Fibroblast of mammary gland (primary cell): ENCODE measurements around the gene C1orf21.

ENCODE experiments used
- DNase-seq: peaks from one replicate; pipeline ENCODE4 v3.0.0-alpha.2; 2010; ENCODE audit warnings: low read depth
- H3K4me3 ChIP-seq: 2 replicates; pipeline ENCODE4 v1.5.1; 2011; ENCODE audit warnings: low read depth, mild to moderate bottlenecking, low read length, moderate library complexity; ENCODE audit not compliant: control insufficient read depth
- TF ChIP-seq, protein P1 (sequence below): conservative IDR thresholded peaks from 2 replicates; pipeline ENCODE4 v1.5.1; 2011; ENCODE audit warnings: low read depth, low read length, inconsistent platforms; ENCODE audit not compliant: control insufficient read depth, insufficient read depth

The C1orf21 gene

GRCh38 chr1:184388971-184389370 lies 2.1 kb downstream of the C1orf21 start:
- TF ChIP-seq, protein P1, sequence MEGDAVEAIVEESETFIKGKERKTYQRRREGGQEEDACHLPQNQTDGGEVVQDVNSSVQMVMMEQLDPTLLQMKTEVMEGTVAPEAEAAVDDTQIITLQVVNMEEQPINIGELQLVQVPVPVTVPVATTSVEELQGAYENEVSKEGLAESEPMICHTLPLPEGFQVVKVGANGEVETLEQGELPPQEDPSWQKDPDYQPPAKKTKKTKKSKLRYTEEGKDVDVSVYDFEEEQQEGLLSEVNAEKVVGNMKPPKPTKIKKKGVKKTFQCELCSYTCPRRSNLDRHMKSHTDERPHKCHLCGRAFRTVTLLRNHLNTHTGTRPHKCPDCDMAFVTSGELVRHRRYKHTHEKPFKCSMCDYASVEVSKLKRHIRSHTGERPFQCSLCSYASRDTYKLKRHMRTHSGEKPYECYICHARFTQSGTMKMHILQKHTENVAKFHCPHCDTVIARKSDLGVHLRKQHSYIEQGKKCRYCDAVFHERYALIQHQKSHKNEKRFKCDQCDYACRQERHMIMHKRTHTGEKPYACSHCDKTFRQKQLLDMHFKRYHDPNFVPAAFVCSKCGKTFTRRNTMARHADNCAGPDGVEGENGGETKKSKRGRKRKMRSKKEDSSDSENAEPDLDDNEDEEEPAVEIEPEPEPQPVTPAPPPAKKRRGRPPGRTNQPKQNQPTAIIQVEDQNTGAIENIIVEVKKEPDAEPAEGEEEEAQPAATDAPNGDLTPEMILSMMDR, result no peak
- DNase-seq, result no peak
- no peak overlapping the region for H3K4me3 ChIP-seq

DNA sequence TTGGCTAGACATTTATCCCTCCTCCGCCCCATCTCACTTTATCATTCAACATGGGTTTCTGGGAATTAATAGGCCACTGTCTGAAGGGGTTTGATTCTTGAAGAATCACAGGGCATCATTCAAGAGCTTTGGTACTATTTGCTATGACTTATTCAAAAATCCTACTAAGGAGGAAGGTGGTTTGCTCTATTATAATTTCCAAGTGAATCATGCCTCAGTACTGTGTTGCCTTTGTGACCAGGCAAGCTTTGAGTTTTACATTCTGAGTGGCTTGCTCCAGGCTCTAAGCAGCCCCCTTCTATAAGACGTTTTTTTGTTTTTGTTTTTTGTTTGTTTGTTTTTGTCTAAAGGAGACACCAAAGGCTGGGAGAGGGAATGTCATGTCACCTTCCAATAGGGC lies 2.6 kb downstream of the C1orf21 start:
- H3K4me3 ChIP-seq, result no peak overlapping the region
- TF ChIP-seq, protein P1, result no peak
- no peak for DNase-seq

DNA sequence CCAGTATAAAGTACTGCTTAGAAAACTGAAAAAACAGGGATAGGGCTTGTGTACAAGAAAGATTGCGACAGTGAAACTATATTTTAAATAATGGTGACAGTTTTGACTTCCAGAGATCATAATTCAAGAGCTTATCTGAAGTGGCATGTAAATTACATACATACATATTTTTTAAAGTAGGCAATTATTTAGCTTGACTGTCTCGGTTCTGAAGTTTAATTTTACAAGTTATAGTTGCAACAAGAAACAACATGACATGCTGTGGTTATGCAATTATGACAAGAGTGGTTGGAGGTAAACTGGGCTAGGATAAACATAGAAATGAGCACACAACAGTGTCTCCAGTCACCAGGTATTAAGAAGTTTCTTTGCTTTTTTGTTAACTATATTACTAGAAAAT lies 4.1 kb downstream of the C1orf21 start:
- H3K4me3 ChIP-seq, result no peak overlapping the region
- TF ChIP-seq, protein P1, result no peak
- DNase-seq, result no peak

GRCh38 chr1:184392067-184392466 lies 5.2 kb downstream of the C1orf21 start:
- TF ChIP-seq, protein P1, result no peak
- H3K4me3 ChIP-seq, result no peak overlapping the region
- DNase-seq, result no peak

- TF ChIP-seq, protein P1, result no peak
- no peak overlapping the region for H3K4me3 ChIP-seq
- no peak for DNase-seq
Measured at GRCh38 chr1:184392779-184393522, 6.1 kb downstream of the C1orf21 start.

DNA sequence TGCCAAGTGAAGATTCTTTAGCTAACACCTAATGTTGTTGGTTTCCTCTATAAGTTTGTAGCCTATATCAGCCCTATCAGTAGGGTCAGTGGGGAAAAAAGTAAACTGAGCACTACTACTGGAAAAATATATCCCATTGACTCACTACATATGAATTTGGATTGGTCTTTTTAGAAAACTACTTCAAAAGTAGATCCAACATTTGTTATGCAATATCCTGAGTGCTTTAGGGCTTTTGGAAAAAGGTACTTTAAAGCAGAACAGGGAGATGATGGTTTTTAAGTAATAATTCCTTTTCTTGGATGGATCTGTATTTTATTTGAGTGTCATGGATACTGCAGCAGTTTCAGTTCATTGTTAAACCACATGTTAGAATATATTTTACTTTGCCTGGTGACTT lies 7.1 kb downstream of the C1orf21 start:
- TF ChIP-seq, protein P1, result no peak
- H3K4me3 ChIP-seq, result no peak overlapping the region
- DNase-seq, result peak; percentile 14
